OCI-LY3 (cell line): Measurements from ENCODE around the gene LRRTM3.

Source experiments
- H2AFZ ChIP-seq: fragments of 200-600, 300-600 bp; shearing (Covaris generic); 2 replicates; pipeline ENCODE4 v1.6.0; 2014; ENCODE audit warnings: antibody characterized with exemption, low read depth, low read length
- H3K27ac ChIP-seq: fragments of 200-600, 300-600 bp; sonication (generic); 2 replicates; pipeline ENCODE4 v1.5.1; 2014; ENCODE audit warnings: mild to moderate bottlenecking, low read length, moderate library complexity, mixed read lengths
- H3K27me3 ChIP-seq: fragments of 200-600, 300-600 bp; sonication (generic); 2 replicates; pipeline ENCODE4 v1.6.1; 2014; ENCODE audit warnings: low read depth, low read length, mixed read lengths
- H3K36me3 ChIP-seq: fragments of 200-600, 300-600 bp; sonication (generic); replicated peaks from 2 replicates; pipeline ENCODE3; 2014; ENCODE audit warnings: low read depth, low read length, mixed read lengths
- H3K4me1 ChIP-seq: fragments of 300-600, 200-600 bp; sonication (generic); 2 replicates; pipeline ENCODE4 v1.6.1; 2014; ENCODE audit warnings: low read length, mixed read lengths
- H3K4me2 ChIP-seq: fragments of 200-600, 300-600 bp; sonication (generic); 2 replicates; pipeline ENCODE4 v1.6.1; 2014; ENCODE audit warnings: low read length, mixed read lengths
- H3K4me3 ChIP-seq: fragments of 300-600, 200-600 bp; sonication (generic); 2 replicates; pipeline ENCODE4 v1.5.1; 2014; ENCODE audit warnings: antibody characterized with exemption, mild to moderate bottlenecking, low read length, moderate library complexity
- H3K79me2 ChIP-seq: fragments of 300-600, 200-600 bp; shearing (Covaris generic); 2 replicates; pipeline ENCODE4 v1.6.1; 2014; ENCODE audit warnings: mild to moderate bottlenecking, low read length, mixed read lengths
- H3K9ac ChIP-seq: fragments of 300-600, 200-600 bp; shearing (Covaris generic); 2 replicates; pipeline ENCODE4 v1.6.0; 2014; ENCODE audit warnings: mild to moderate bottlenecking, low read length, moderate library complexity
- H3K9me3 ChIP-seq: fragments of 200-600, 300-600 bp; shearing (Covaris generic); 2 replicates; pipeline ENCODE4 v1.6.1; 2014; ENCODE audit warnings: low read length, mixed read lengths; ENCODE audit not compliant: insufficient read depth
- H4K20me1 ChIP-seq: fragments of 200-600, 300-600 bp; sonication (generic); 2 replicates; pipeline ENCODE4 v1.6.1; 2016; ENCODE audit warnings: low read length, mixed read lengths; ENCODE audit not compliant: insufficient read depth
- EZH2phosphoT487 ChIP-seq: fragments of 200-600 bp; shearing (Covaris generic); IDR thresholded peaks from 2 replicates; pipeline ENCODE4 v1.6.1; 2018; ENCODE audit warnings: antibody characterized with exemption, mixed run types, low read depth
- TF ChIP-seq, protein P1 (sequence below): fragments of 200-600, 300-600 bp; sonication (generic); IDR thresholded peaks from 2 replicates; pipeline ENCODE4 v1.5.1; 2014; ENCODE audit warnings: antibody characterized with exemption, low read length, low read depth

The LRRTM3 gene

DNA sequence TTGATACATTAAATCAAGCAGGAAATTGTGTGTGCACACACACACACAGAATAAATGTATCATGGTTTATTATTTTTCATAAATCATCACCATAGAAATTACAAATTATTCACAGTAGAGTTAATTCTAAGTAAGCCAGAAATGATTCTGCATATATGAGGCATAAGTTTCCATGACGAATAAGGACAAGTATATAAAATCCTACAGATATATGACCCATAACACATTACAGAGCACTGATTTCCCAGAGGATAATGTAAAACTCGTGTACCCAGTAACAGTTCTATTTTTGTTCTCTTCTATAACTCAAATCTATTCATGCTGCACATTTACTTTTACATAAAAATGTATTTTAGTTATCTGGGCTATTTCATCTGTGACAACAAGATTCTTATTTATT is 169.7 kb downstream of the LRRTM3 start:
- Histone ChIP-seq H4K20me1 (no peaks in the 10 kb centered on the region), H3K27ac (no peak overlapping the region), H3K4me2 (no peak overlapping the region), H3K9ac (no peak overlapping the region), H3K4me1 (no peaks in the 10 kb centered on the region), H3K79me2 (no peaks in the 10 kb centered on the region), H3K9me3 (no peaks in the 10 kb centered on the region), H3K27me3 (no peaks in the 10 kb centered on the region), H3K36me3 (no peaks in the 10 kb centered on the region), H3K4me3 (no peak overlapping the region), H2AFZ (no peak overlapping the region)
- TF ChIP-seq EZH2phosphoT487: no peak
- TF ChIP-seq, protein P1, sequence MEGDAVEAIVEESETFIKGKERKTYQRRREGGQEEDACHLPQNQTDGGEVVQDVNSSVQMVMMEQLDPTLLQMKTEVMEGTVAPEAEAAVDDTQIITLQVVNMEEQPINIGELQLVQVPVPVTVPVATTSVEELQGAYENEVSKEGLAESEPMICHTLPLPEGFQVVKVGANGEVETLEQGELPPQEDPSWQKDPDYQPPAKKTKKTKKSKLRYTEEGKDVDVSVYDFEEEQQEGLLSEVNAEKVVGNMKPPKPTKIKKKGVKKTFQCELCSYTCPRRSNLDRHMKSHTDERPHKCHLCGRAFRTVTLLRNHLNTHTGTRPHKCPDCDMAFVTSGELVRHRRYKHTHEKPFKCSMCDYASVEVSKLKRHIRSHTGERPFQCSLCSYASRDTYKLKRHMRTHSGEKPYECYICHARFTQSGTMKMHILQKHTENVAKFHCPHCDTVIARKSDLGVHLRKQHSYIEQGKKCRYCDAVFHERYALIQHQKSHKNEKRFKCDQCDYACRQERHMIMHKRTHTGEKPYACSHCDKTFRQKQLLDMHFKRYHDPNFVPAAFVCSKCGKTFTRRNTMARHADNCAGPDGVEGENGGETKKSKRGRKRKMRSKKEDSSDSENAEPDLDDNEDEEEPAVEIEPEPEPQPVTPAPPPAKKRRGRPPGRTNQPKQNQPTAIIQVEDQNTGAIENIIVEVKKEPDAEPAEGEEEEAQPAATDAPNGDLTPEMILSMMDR: no peak

DNA sequence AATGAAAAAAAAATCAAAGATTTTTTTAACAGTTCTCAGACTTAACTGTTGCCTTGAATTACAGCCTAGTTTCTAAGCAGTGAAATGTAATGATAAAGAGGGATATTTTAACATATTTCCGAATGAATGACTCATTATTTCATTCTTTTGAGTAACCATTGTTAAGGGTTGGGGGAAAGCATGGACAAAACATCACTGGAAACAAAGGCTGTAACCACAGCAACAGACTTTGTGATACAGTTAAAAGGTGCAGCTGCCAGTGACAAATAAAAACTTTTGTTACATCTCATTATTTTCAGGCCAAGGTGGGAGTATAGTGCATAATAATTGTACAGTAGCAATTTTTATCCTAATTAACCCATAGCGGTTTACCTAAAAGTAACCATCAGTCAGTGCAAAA is 172.6 kb downstream of the LRRTM3 start:
- no peak overlapping the region for H3K4me2 ChIP-seq
- no peaks in the 10 kb centered on the region for H4K20me1 ChIP-seq
- TF ChIP-seq, protein P1: no peak
- H3K36me3 ChIP-seq: no peaks in the 10 kb centered on the region
- H3K9ac ChIP-seq: no peak overlapping the region
- no peaks in the 10 kb centered on the region for H3K79me2 ChIP-seq
- no peak overlapping the region for H2AFZ ChIP-seq
- H3K4me1 ChIP-seq: no peaks in the 10 kb centered on the region
- no peak overlapping the region for H3K27ac ChIP-seq
- H3K9me3 ChIP-seq: no peaks in the 10 kb centered on the region
- no peaks in the 10 kb centered on the region for H3K27me3 ChIP-seq
- no peak overlapping the region for H3K4me3 ChIP-seq

DNA sequence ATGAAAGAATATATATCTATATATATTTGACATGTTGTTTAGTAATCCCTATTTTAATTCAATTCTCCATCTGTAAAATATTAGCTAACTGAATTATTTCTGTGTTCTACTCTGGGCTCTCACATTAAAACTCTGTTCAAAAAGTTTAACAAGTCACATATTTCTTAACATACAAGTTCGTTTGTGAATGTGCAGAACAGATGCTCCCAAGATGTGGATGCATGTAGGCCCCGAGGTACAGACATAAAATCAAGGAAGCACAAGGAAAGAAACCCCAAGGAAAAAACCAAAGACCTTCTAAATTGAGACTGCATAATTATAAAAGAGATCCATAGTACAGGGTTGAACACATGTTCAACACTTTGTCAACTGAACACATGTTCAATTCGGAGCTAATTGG is 175.1 kb downstream of the LRRTM3 start:
- Histone ChIP-seq H3K27me3 (no peaks in the 10 kb centered on the region), H4K20me1 (no peaks in the 10 kb centered on the region), H3K36me3 (no peaks in the 10 kb centered on the region), H2AFZ (no peak overlapping the region), H3K4me1 (no peaks in the 10 kb centered on the region), H3K4me3 (no peak overlapping the region), H3K9me3 (no peaks in the 10 kb centered on the region), H3K79me2 (no peaks in the 10 kb centered on the region), H3K9ac (no peak overlapping the region), H3K27ac (no peak overlapping the region), H3K4me2 (no peak overlapping the region)
- no peak for TF ChIP-seq EZH2phosphoT487
- TF ChIP-seq, protein P1: no peak

DNA sequence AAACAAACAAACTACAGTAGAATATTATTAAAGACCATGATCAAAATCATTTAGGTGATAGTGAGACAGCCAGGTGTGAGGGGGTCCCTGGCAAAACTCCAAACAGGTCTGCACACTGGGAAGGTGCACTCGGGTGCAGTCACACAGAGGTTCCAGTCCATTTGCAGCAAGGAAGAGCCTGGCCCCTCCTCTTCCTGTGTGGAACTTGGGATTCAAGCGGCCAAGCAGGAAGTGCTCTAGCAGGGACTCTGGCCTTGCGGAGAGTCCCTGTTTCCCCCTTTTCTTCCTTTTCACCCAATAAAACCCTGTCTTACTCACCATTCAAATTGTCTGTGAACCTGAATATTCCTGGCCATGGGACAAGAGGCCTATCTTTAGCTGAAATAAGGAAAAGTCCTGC is 181.8 kb downstream of the LRRTM3 start:
- Histone ChIP-seq H3K79me2 (no peaks in the 10 kb centered on the region), H4K20me1 (no peaks in the 10 kb centered on the region), H3K36me3 (no peaks in the 10 kb centered on the region), H3K9ac (no peak overlapping the region), H2AFZ (no peak overlapping the region), H3K27ac (no peak overlapping the region), H3K4me1 (peaks cover 3% of the 10 kb centered on the region), H3K27me3 (no peaks in the 10 kb centered on the region), H3K4me3 (no peak overlapping the region), H3K9me3 (no peaks in the 10 kb centered on the region), H3K4me2 (no peak overlapping the region)
- TF ChIP-seq EZH2phosphoT487: no peak
- TF ChIP-seq, protein P1: no peak
